ENCODE results near the gene RRP15. TPM values are rescaled to one million over a fixed set of nuclear protein-coding genes. Genes with fewer than 3 reads are reported as not detected.

The RRP15 gene
- total RNA-seq, 1 donor = 7.8 TPM

GRCh38 chr1:218272366-218272765, 12.7 kb upstream of the RRP15 start:
- TF ChIP-seq CTCF (IDR thresholded peaks at IDR 0.05; ENCODE audit: insufficient read depth, low read depth, low read length) = no peak
- DNase-seq (ENCODE audit: low read depth) = no peak
- H3K4me3 ChIP-seq (ENCODE audit: low read depth, low read length) = no peak overlapping the region

GRCh38 chr1:218273762-218274479, 11.2 kb upstream of the RRP15 start:
- H3K4me3 ChIP-seq (ENCODE audit: low read depth, low read length) = no peak overlapping the region
- TF ChIP-seq CTCF (IDR thresholded peaks at IDR 0.05; ENCODE audit: insufficient read depth, low read depth, low read length) = no peak
- no peak for DNase-seq (ENCODE audit: low read depth)

GRCh38 chr1:218274511-218274910, 10.6 kb upstream of the RRP15 start:
- no peak for TF ChIP-seq CTCF (IDR thresholded peaks at IDR 0.05; ENCODE audit: insufficient read depth, low read depth, low read length)
- DNase-seq (ENCODE audit: low read depth) = no peak
- no peak overlapping the region for H3K4me3 ChIP-seq (ENCODE audit: low read depth, low read length)

- no peak overlapping the region for H3K4me3 ChIP-seq (ENCODE audit: low read depth, low read length)
- no peak for DNase-seq (ENCODE audit: low read depth)
- TF ChIP-seq CTCF (IDR thresholded peaks at IDR 0.05; ENCODE audit: insufficient read depth, low read depth, low read length) = no peak
Observed at GRCh38 chr1:218275823-218276222, 9.3 kb upstream of the RRP15 start.

- TF ChIP-seq CTCF (IDR thresholded peaks at IDR 0.05; ENCODE audit: insufficient read depth, low read depth, low read length) = no peak
- no peak overlapping the region for H3K4me3 ChIP-seq (ENCODE audit: low read depth, low read length)
- no peak for DNase-seq (ENCODE audit: low read depth)
Observed at GRCh38 chr1:218281285-218281684, 3.8 kb upstream of the RRP15 start.

- DNase-seq (ENCODE audit: low read depth) = no peak
- H3K4me3 ChIP-seq (ENCODE audit: low read depth, low read length) = peak overlapping the region; percentile 83
- no peak for TF ChIP-seq CTCF (IDR thresholded peaks at IDR 0.05; ENCODE audit: insufficient read depth, low read depth, low read length)
Observed at GRCh38 chr1:218284377-218284916, 646 bp upstream of the RRP15 start.

GRCh38 chr1:218292515-218292914, 7.4 kb downstream of the RRP15 start:
- DNase-seq (ENCODE audit: low read depth) = no peak
- TF ChIP-seq CTCF (IDR thresholded peaks at IDR 0.05; ENCODE audit: insufficient read depth, low read depth, low read length) = no peak
- H3K4me3 ChIP-seq (ENCODE audit: low read depth, low read length) = no peak overlapping the region
